SK-N-MC (cell line): ENCODE data around the gene FOXRED2.
"Not testable (repeated sequence)": the region's sequence is repeated elsewhere in the genome, so short reads cannot be mapped to it uniquely, and the experiment has no call there.

Source experiments
- DNase-seq: peaks from one replicate; pipeline ENCODE4 v3.0.0-alpha.2; 2011; ENCODE audit warnings: low read depth, low spot score
- H3K27ac ChIP-seq: fragments of 200-600 bp; sonication (generic); 2 replicates; pipeline ENCODE4 v1.5.1; 2016; ENCODE audit warnings: mixed run types
- H3K36me3 ChIP-seq: fragments of 200-600 bp; sonication (generic); 2 replicates; pipeline ENCODE4 v1.6.1; 2017; ENCODE audit warnings: antibody characterized with exemption, low read length, mixed read lengths; ENCODE audit not compliant: insufficient read depth
- H3K4me3 ChIP-seq: fragments of 200-600 bp; sonication (generic); 2 replicates; pipeline ENCODE4 v1.5.1; 2016
- H3K9ac ChIP-seq: fragments of 200-600 bp; sonication (generic); 2 replicates; pipeline ENCODE4 v1.8.0; 2017; ENCODE audit warnings: mixed run types, mixed read lengths; ENCODE audit not compliant: insufficient read length
- H3K9me3 ChIP-seq: fragments of 200-600 bp; sonication (generic); 2 replicates; pipeline ENCODE4 v1.6.1; 2017; ENCODE audit warnings: low read depth, mild to moderate bottlenecking, antibody characterized with exemption, low read length, moderate library complexity, mixed read lengths
- EZH2 ChIP-seq: fragments of 200-600 bp; sonication (generic); IDR thresholded peaks from one replicate; pipeline ENCODE4 v1.6.1; 2017; ENCODE audit warnings: antibody characterized with exemption
- FOXP2 ChIP-seq: optimal IDR thresholded peaks from 2 replicates; pipeline ENCODE3; 2011; ENCODE audit warnings: mild to moderate bottlenecking, moderate library complexity; ENCODE audit not compliant: insufficient read depth; ENCODE audit errors: extremely low read length, control extremely low read depth
- POLR2AphosphoS5 ChIP-seq: IDR thresholded peaks from 2 replicates; pipeline ENCODE4 v1.6.1; 2012; ENCODE audit warnings: mild to moderate bottlenecking, low read depth, low read length, borderline replicate concordance

The FOXRED2 gene

DNA sequence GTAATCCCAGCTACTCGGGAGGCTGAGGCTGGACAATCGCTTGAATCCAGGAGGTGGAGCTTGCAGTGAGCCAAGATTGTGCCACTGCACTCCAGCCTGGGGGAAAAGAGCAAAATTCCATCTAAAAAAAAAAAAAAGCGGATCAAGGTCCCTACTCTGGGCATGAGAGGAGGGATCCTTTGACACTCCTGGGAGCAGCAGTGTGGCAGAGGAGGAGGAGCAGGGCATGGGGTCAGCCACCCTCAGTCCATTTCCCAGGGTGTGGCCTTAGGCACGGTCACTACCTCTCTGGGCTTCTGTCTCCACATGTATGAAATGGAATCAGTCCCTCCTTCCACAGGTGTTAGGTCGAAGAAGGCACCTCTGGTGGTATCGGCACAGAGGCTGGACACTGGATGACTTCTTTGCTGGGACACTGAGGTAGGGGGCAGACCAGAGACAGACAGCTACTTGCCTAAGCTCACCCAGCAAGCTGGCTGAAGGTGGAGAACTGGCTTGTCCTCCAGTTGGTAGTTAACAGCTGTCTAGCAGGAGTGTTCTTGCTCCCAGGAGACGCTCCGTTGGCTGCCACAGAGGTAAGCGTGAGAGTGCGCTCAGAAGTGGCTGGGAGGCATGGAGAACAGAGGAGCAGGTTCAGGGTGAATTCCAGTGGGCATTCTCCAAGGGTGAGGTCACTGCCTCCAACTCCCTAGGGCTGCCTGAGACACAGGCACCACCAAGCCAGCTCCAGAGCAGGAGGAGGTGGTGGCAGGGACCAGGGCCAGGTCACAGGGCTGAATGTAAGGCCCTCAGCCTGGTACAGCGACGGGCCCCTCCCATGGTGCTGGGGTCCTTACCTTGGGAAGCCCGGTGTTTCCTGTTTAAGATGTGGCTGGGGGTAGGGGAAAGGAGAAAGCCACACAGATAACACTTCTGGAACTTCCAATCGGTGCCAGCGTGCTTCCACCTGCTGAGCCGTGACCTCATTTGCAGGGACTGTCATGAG lies 44.9 kb downstream of the FOXRED2 start:
- Histone ChIP-seq H3K36me3 (no peaks in the 10 kb centered on the region; the same call in 1 of the 2 replicates), H3K4me3 (no peak overlapping the region), H3K9me3 (no peaks in the 10 kb centered on the region), H3K9ac (no peak overlapping the region), H3K27ac (no peak overlapping the region)
- TF ChIP-seq EZH2 (no peak), POLR2AphosphoS5 (no peak), FOXP2 (no peak)
- DNase-seq = no peak

DNA sequence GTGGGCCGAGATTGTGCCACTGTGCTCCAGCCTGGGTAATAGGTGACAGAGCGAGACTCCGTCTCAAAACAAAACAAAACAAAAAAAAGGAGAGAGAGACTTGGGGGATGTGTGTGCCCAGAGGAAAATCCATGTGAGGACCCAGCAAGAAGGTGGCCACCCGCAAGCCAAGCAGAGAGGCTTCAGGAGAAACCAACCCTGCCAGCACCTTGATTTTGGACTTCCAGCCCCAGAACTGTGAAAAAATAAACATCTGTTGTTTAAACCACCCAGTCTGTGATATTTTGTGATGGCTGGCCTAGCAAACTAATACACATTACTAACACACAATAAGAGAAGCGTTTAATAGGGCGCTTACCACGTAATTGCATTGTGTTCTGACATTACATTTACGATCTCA lies 46.6 kb downstream of the FOXRED2 start:
- H3K4me3 ChIP-seq = no peak overlapping the region
- no peak overlapping the region for H3K9ac ChIP-seq
- no peaks in the 10 kb centered on the region for H3K36me3 ChIP-seq
- no peaks in the 10 kb centered on the region for H3K9me3 ChIP-seq
- no peak overlapping the region for H3K27ac ChIP-seq
- TF ChIP-seq POLR2AphosphoS5 (no peak), FOXP2 (no peak), EZH2 (no peak)
- no peak for DNase-seq

DNA sequence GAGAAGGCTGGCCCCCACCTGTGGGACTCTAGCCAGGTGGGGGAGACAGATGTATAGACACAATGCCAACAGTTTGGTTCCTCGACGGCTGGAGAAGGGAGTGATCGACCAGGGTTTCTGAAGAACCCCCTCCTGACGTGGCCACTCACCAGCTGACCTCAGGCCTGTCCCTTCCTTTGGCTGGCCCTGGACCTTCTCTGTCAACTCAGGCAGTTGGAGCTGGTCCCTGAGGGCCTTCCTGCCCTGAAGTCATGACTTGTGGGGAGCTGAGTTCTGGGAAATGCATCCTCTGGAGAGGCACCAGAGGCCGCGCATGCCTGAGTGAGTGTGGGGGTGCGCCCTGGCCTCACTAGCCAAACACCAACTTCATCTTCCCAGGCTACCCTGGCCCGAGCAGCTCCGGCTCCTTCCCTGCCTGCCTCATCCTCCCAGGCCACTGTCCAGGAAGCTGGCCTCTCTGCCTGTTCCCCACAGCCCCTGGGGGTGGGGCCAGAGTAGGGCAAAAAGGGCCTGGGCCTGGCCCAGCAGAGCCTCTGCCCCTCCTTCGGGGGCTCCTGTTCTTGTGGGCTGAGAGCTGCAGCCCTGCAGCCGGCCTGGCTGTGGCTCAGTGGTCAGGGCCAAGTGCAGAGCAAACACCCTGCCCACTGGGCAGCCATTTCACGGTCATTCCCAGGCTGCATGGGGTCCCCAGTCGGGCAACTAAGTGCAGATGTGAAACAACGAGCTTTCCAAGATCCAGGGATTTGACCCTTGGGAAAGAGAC lies 49.0 kb downstream of the FOXRED2 start:
- Histone ChIP-seq H3K4me3 (no peak overlapping the region), H3K9me3 (no peaks in the 10 kb centered on the region), H3K36me3 (no peaks in the 10 kb centered on the region), H3K27ac (no peak overlapping the region), H3K9ac (no peak overlapping the region)
- DNase-seq = no peak
- TF ChIP-seq POLR2AphosphoS5 = no peak
- TF ChIP-seq EZH2 = no peak
- no peak for TF ChIP-seq FOXP2

DNA sequence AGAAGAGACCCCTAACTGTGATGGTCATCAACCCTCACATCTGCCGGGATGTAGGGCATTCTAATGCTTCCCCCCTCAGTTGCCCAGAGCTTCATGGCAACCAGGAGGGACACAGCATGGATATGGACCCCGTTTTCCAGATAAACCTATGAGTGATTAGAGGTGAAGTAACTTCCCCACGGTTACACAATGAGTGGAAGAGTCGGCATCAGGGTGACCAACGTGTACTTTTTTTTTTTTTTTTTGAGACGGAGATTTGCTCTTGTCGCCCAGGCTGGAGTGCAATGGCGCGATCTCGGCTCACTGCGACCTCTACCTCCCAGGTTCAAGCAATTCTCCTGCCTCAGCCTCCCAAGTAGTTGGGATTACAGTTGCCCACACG lies 50.4 kb downstream of the FOXRED2 start:
- DNase-seq = no peak
- H3K9me3 ChIP-seq = no peaks in the 10 kb centered on the region
- H3K27ac ChIP-seq = peak overlapping the region; percentile 96; the same call in 1 of the 2 replicates
- TF ChIP-seq POLR2AphosphoS5 = no peak
- no peak for TF ChIP-seq FOXP2
- H3K36me3 ChIP-seq = no peaks in the 10 kb centered on the region
- H3K4me3 ChIP-seq = no peak overlapping the region
- no peak overlapping the region for H3K9ac ChIP-seq

DNA sequence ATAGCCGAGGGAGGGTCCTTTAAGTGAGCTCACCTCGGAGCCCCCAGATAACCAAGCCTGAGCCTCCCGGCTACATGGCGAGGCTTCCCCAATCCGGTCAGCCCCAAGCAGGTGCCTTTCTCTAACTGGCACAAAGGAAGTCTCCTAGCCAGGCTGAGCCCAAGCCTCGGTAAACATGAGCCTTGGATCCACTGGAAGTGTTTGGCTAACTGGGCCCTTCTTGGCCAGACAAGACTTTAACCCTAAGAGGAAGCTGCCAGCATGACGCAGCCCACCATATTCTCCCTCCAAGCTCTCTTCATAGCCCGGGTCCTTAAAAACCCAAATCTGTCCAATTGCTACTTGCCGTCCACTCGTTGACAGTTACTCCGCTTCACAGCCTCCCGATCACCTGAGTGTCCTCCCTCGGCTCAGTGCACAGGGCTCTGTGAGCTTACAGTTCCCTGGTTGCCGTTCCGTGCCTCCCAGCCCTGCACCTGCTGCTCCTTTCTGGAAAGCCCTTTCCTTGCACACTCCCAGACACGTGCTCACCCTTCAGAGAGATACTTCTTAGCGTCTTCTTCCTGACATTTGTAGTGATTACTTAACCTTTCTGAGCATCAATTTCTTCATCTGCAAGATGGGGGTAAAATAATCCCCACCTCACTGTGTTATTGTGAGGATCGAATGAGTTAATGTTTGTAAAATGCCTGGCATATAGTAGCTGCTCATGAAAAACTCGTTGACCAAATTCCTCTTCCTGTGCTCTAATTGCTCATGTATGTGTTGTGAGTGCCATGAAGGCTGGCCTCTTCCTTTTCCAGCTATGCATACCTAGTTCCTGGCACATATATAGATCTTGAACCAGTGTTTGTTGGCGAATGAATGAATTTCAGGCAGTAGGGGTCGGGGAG lies 51.0 kb downstream of the FOXRED2 start:
- H3K4me3 ChIP-seq = peak overlapping the region; percentile 69
- TF ChIP-seq POLR2AphosphoS5 = no peak
- TF ChIP-seq EZH2 = no peak
- no peak for TF ChIP-seq FOXP2
- H3K9me3 ChIP-seq = no peaks in the 10 kb centered on the region
- H3K9ac ChIP-seq = peak overlapping the region; percentile 78
- peak overlapping the region; percentile 96 for H3K27ac ChIP-seq
- no peak for DNase-seq
- H3K36me3 ChIP-seq = no peaks in the 10 kb centered on the region

DNA sequence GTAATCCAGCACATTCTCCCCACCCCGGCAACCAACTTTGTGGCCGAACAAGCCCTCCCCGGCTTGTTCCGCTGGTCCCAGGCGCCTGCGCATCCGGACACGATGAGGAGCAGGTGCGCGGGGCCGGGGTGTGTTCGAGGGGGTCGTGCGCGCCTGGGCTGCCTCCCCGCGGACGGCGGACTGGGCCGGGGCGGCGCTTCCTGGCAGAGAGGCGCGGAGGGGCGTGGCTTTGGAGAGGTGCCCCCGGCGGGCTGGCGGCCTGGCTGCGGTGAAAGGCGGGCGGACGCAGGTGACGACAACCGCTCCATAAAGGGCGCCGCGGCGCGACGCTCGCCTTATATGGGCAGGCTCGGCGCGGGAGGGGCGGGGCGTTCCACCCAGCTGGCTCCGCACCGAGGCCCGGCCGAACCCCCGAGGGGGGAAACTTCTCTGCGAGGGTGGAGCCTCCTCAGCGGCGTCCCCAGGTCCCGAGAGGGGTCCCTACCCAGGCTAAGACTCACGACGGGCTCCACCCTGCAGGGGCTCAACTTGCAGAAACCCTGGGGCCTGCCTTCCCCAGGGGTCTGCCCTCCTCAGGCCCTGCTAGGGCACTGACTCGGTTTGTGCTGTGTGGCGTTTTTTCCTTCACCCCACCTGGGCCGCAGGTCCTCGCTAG lies 51.8 kb downstream of the FOXRED2 start:
- DNase-seq = no peak
- no peak for TF ChIP-seq EZH2
- peak; percentile 60 for TF ChIP-seq FOXP2
- peak; percentile 57; the same call in 1 of the 2 replicates for TF ChIP-seq POLR2AphosphoS5
- Histone ChIP-seq H3K9me3 (no peaks in the 10 kb centered on the region), H3K36me3 (no peaks in the 10 kb centered on the region), H3K4me3 (peak overlapping the region; percentile 69), H3K27ac (peak overlapping the region; percentile 96), H3K9ac (peak overlapping the region; percentile 78)

DNA sequence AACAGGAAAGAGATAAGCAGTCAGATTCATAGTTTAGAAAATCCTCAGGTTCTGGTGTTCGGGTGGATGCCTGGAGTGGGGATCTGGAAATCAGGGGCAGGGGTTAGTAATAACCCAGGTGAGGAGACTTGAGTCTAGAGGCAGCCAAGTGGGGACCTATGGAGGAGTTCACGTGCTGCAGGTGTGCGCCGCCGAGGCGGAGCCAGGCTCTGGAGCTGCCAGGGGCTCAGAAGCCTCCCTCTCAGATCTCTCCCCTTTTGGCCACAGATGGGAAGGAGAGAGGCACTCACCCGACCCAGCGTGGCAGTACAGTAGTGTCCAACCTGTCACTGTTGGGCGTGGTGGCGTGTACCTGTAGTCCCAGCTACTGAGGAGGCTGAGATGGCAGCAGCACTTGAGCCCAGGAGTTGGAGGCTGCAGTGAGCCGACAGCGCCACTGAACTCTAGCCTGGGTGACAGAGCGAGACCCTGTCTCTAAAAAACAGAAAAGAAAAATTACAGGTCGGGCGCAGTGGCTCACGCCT lies 52.9 kb downstream of the FOXRED2 start:
- no peaks in the 10 kb centered on the region for H3K36me3 ChIP-seq

DNA sequence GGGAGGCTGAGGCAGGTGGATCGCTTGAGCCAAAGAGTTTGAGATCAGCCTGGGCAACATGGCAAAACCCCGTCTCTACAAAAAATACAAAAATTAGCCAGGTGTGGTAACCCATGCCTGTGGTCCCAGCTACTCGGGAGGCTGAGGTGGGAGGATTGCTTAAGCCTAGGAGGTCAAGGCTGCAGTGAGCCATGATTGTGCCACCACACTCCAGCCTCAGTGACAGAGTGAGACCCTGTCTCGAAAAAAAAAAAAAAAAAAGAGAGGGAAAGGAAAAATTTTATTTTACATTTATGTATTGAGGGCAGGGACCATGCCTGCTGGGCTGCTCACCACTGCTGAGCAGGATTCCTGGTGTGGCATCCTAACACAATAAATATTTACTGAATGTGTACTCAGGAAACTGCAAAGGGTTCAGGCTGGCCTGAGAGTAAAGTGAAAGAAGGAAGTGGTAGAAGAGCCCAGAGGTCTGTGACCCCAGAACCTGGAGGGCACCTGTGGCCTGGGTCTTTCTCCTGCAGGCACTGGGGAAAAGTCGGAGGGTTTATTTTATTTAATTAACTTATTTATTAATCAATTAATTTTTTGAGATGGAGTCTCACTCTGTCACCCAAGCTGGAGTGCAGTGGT lies 53.7 kb downstream of the FOXRED2 start:
- not testable (repeated sequence) for H3K4me3 ChIP-seq, DNase-seq, H3K9me3 ChIP-seq, H3K27ac ChIP-seq, H3K9ac ChIP-seq, H3K36me3 ChIP-seq

More for the DNA sequence above, 52.9 kb downstream of the FOXRED2 start:
- H3K4me3 ChIP-seq = no peak overlapping the region
- DNase-seq = no peak
- H3K27ac ChIP-seq = no peak overlapping the region
- H3K9me3 ChIP-seq = no peaks in the 10 kb centered on the region
- H3K9ac ChIP-seq = no peak overlapping the region
- TF ChIP-seq POLR2AphosphoS5 (no peak), EZH2 (no peak)
